Progenitor cell of endocrine pancreas (in vitro differentiated cells): ENCODE data around the gene NEURL1. TPM values are rescaled to one million over a fixed set of nuclear protein-coding genes. Genes with fewer than 3 reads are reported as not detected.
"Not testable (repeated sequence)": the region's sequence is repeated elsewhere in the genome, so short reads cannot be mapped to it uniquely, and the experiment has no call there.

Source experiments
- DNase-seq: peaks from one replicate; pipeline ENCODE4 v3.0.0; 2021; ENCODE audit warnings: low spot score; ENCODE audit not compliant: unreplicated experiment
- H3K27ac Mint-ChIP-seq: 2 replicates; pipeline ENCODE4 v1.8.0; 2021; ENCODE audit warnings: mild to moderate bottlenecking, moderate library complexity, mixed read lengths
- H3K27me3 Mint-ChIP-seq: 2 replicates; pipeline ENCODE4 v1.8.0; 2021; ENCODE audit warnings: mixed read lengths
- H3K36me3 Mint-ChIP-seq: 2 replicates; pipeline ENCODE4 v1.8.0; 2022; ENCODE audit warnings: mixed read lengths; ENCODE audit not compliant: insufficient read depth
- H3K4me1 Mint-ChIP-seq: 2 replicates; pipeline ENCODE4 v1.8.0; 2021; ENCODE audit warnings: low read depth, mixed read lengths
- H3K4me3 Mint-ChIP-seq: 2 replicates; pipeline ENCODE4 v1.8.0; 2021; ENCODE audit warnings: low read depth, mild to moderate bottlenecking, moderate library complexity, mixed read lengths
- H3K9me3 Mint-ChIP-seq: 2 replicates; pipeline ENCODE4 v1.8.0; 2021; ENCODE audit warnings: low read depth, mixed read lengths
- CTCF ChIP-seq: fragments of 200-600 bp; sonication (generic); IDR thresholded peaks from one replicate; pipeline ENCODE4 v1.5.0; 2021; ENCODE audit warnings: antibody characterized with exemption, mild to moderate bottlenecking; ENCODE audit not compliant: unreplicated experiment
- total RNA-seq: library from RNA; stranded (reverse); gene quantifications from 2 replicates; pipeline ENCODE4 v1.2.1, GENCODE V29; 2021

Gene NEURL1
- total RNA-seq, 1 donor from 2014 or later = 21.5 TPM

DNA sequence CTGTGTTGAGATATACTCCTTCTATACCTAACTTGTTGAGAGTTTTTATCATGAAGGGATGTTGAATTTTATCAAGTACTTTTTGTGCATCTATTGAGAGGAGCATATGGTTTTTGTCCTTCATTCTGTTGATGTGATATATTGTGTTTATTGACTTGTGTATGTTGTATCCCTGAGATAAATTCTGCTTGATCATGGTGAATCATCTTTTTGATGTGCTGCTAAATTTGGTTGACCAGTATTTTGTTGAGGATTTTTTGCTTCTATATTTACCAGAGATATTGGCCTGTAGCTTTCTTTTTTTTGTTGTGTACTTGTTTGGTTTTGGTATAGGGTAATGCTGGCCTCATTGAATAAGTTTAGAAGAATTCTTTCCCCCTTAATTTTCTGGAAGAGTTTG lies 32.4 kb downstream of the NEURL1 start:
- Mint-ChIP-seq H3K4me3 (no peak overlapping the region), H3K27ac (no peak overlapping the region), H3K27me3 (no peaks in the 10 kb centered on the region), H3K9me3 (peaks cover 26% of the 10 kb centered on the region), H3K36me3 (peaks cover 3% of the 10 kb centered on the region), H3K4me1 (no peaks in the 10 kb centered on the region)
- no peak for TF ChIP-seq CTCF
- DNase-seq = no peak

DNA sequence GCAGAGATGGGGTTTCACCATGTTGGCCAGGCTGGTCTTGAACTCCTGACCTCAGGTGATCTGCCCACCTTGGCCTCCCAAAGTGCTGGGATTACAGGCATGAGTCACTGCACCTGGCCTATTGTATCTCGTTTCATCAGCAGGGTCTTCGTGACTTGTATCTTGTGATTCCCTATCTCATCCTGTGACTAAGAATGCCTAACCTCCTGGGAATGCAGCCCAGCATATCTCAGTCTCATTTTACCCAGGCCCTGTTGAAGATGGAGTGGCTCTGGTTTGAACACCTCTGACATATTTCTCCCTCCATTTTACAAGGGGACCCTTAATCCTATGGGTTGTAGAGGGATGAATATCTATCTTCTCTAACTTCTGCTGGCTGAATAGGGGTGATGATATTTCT lies 34.0 kb downstream of the NEURL1 start:
- not testable (repeated sequence) for H3K27ac Mint-ChIP-seq, H3K27me3 Mint-ChIP-seq, H3K4me3 Mint-ChIP-seq, DNase-seq, H3K4me1 Mint-ChIP-seq, H3K36me3 Mint-ChIP-seq
- H3K9me3 Mint-ChIP-seq = peaks cover 24% of the 10 kb centered on the region

DNA sequence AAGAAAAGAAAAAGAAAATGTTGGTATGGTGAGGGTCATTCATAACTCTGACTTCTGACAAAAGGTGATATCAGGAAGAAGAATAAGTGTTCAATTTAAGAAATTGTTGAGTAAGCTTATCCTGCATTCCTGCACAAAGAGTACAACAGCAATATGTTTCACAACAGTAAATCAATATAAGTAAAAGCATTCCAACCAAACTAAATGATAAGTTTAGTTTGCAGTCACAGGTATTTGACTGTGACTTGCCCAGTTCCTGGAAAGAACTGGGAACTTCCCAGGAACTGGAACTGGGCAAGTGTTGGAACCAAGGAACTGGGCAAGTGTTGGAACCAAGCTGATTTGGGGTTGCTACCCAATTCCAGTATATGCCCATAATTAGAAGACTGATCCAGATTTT lies 35.0 kb downstream of the NEURL1 start:
- H3K4me1 Mint-ChIP-seq = no peaks in the 10 kb centered on the region

GRCh38 chr10:103529539-103529938 lies 36.0 kb downstream of the NEURL1 start:
- no peak overlapping the region for H3K27ac Mint-ChIP-seq
- H3K4me1 Mint-ChIP-seq = no peaks in the 10 kb centered on the region
- H3K36me3 Mint-ChIP-seq = peaks cover 6% of the 10 kb centered on the region
- DNase-seq = no peak
- no peaks in the 10 kb centered on the region for H3K27me3 Mint-ChIP-seq
- H3K9me3 Mint-ChIP-seq = peaks cover 29% of the 10 kb centered on the region
- no peak overlapping the region for H3K4me3 Mint-ChIP-seq
- no peak for TF ChIP-seq CTCF

More for the DNA sequence above, 35.0 kb downstream of the NEURL1 start:
- Mint-ChIP-seq H3K27ac (no peak overlapping the region), H3K9me3 (peaks cover 24% of the 10 kb centered on the region), H3K36me3 (peaks cover 3% of the 10 kb centered on the region), H3K27me3 (no peaks in the 10 kb centered on the region), H3K4me3 (no peak overlapping the region)
- no peak for DNase-seq
- no peak for TF ChIP-seq CTCF

- Mint-ChIP-seq H3K27ac (no peak overlapping the region), H3K4me3 (no peak overlapping the region), H3K27me3 (no peaks in the 10 kb centered on the region), H3K4me1 (no peaks in the 10 kb centered on the region), H3K36me3 (peaks cover 5% of the 10 kb centered on the region), H3K9me3 (peaks cover 18% of the 10 kb centered on the region)
- no peak for TF ChIP-seq CTCF
- DNase-seq = no peak
These were observed 40.3 kb downstream of the NEURL1 start for GRCh38 chr10:103533827-103534226.

DNA sequence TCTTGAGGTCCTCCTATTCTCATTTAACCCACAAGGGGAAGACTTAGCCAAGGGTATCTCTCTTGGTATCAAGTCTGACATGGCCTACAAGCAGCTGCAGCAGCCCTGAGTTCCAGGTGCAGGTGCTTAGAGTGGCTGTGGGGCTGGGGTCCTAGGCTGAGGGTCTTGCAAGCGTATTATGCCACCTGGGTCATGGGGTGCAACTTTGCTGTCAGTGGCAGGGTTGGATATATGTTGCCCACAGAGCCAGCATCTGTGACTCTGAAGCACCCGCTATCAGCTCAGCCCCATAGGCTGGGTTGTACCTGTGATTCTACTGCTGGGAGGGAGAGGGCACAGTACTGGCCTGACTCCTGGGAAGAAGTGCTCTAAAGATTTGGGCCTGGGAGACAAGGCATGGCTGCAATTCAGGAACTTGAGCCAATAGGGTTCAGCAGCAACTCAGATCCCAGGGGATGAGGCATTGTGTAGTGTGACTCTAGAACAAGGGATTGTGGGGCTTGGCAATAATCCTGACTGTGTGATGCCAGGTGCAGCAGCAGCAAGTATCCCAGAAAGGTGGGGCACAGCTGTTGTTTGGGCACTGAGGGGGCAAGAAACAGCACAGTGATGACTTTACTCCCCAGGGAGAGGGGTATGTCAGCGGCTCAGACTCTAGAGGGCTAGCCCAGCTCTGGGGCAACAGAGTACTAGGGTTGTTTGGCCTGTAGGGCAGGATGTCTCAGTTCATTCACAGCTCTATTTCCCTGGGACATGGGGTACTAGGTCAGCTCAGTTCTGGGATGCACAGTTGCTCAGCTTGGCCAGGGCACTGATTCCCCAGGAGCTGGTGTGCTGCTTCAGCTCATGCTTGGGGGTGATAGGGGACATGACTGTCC lies 41.4 kb downstream of the NEURL1 start:
- H3K4me1 Mint-ChIP-seq = no peaks in the 10 kb centered on the region
- peaks cover 12% of the 10 kb centered on the region for H3K9me3 Mint-ChIP-seq
- no peak for DNase-seq

More for the DNA sequence above, 41.4 kb downstream of the NEURL1 start:
- Mint-ChIP-seq H3K27ac (no peak overlapping the region), H3K4me3 (no peak overlapping the region), H3K27me3 (peaks cover 4% of the 10 kb centered on the region), H3K36me3 (peaks cover 5% of the 10 kb centered on the region)
- no peak for TF ChIP-seq CTCF
